Hepatocyte (in vitro differentiated cells): ENCODE data around the gene BRIP1.

Experiments
- EZH2 ChIP-seq: fragments of 200-600 bp; sonication (generic); IDR thresholded peaks from 2 replicates; pipeline ENCODE4 v1.6.1; 2016; ENCODE audit warnings: antibody characterized with exemption, mild to moderate bottlenecking, borderline replicate concordance
- TF ChIP-seq, protein P1 (sequence below): fragments of 200-600 bp; sonication (generic); IDR thresholded peaks from 2 replicates; pipeline ENCODE4 v1.5.1; 2016; ENCODE audit warnings: antibody characterized with exemption, mild to moderate bottlenecking; ENCODE audit not compliant: poor library complexity

DNA sequence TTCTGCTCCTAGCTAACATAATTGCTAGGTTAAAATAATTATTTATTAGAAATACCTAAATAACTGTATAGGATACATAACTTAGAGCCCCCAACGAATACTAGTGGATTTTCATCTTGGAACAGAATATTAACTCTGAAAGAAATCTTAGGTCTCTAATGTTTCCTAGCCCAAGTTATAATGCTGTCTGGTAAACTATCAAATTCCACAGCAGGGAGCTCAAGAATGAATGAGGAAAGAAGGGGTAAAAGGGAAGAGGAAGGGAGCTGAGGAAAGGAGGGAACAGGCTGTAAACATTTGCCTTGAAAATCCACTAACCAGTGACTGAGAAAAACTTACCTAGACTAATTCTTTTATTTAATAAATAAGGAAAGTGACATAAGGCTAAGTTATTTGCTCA is 179.2 kb downstream of the BRIP1 start:
- TF ChIP-seq, protein P1, sequence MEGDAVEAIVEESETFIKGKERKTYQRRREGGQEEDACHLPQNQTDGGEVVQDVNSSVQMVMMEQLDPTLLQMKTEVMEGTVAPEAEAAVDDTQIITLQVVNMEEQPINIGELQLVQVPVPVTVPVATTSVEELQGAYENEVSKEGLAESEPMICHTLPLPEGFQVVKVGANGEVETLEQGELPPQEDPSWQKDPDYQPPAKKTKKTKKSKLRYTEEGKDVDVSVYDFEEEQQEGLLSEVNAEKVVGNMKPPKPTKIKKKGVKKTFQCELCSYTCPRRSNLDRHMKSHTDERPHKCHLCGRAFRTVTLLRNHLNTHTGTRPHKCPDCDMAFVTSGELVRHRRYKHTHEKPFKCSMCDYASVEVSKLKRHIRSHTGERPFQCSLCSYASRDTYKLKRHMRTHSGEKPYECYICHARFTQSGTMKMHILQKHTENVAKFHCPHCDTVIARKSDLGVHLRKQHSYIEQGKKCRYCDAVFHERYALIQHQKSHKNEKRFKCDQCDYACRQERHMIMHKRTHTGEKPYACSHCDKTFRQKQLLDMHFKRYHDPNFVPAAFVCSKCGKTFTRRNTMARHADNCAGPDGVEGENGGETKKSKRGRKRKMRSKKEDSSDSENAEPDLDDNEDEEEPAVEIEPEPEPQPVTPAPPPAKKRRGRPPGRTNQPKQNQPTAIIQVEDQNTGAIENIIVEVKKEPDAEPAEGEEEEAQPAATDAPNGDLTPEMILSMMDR: no peak
- TF ChIP-seq EZH2: no peak
